Cardiac muscle cell (in vitro differentiated cells and primary cell): Measurements from ENCODE around the gene KMT2C. TPM values are rescaled to one million over a fixed set of nuclear protein-coding genes. Genes with fewer than 3 reads are reported as not detected.
"Not testable (repeated sequence)": the region's sequence is repeated elsewhere in the genome, so short reads cannot be mapped to it uniquely, and the experiment has no call there.

Experiments
- DNase-seq, 2 donors: peaks; one replicate each; pipeline versions ENCODE4 v3.0.0 to v3.0.0-alpha.2; 2010 to 2017; ENCODE audit warnings: low read depth in 1 of 2, low spot score in 1 of 2
- H3K27ac ChIP-seq: fragments of 200-600 bp; sonication (generic); 2 replicates; pipeline ENCODE4 v1.5.1; 2016
- H3K27me3 ChIP-seq: fragments of 200-600 bp; sonication (generic); 2 replicates; pipeline ENCODE4 v1.6.0; 2016; ENCODE audit warnings: control low read depth
- H3K36me3 ChIP-seq: fragments of 200-600 bp; sonication (generic); 2 replicates; pipeline ENCODE4 v1.5.1; 2016; ENCODE audit warnings: control low read depth
- H3K4me1 ChIP-seq: fragments of 200-600 bp; sonication (generic); 2 replicates; pipeline ENCODE4 v1.8.1; 2017; ENCODE audit warnings: low read depth, mild to moderate bottlenecking, mixed run types
- H3K4me3 ChIP-seq: fragments of 200-600 bp; sonication (generic); 2 replicates; pipeline ENCODE4 v1.5.1; 2016; ENCODE audit warnings: mild to moderate bottlenecking
- H3K9me3 ChIP-seq: fragments of 200-600 bp; sonication (generic); 2 replicates; pipeline ENCODE4 v1.5.1; 2017; ENCODE audit warnings: low read depth, mild to moderate bottlenecking, control low read depth
- CTCF ChIP-seq: IDR thresholded peaks from 2 replicates; pipeline ENCODE4 v1.5.1; 2012; ENCODE audit warnings: low read depth, mild to moderate bottlenecking, low read length
- polyA plus RNA-seq: library from polyadenylated mRNA; unstranded; fragments of >200 nt; fragmentation: Nextera tagmentation; extraction: Ambion mirVana; gene quantifications from 2 replicates; pipeline ENCODE4 v1.2.1, GENCODE V29; 2016
- total RNA-seq: library from RNA; depleted of rRNA; stranded (reverse); fragments of >200 nt; gene quantifications from 2 replicates; pipeline ENCODE4 v1.2.3, GENCODE V29; 2016

Gene KMT2C
- total and polyA plus RNA-seq, 2 experiments from 2014 or later, result 22.8 to 37.3 TPM

GRCh38 chr7:152464312-152465118 is 28.7 kb upstream of the KMT2C start:
- H3K27ac ChIP-seq, result peak overlapping the region; percentile 100
- no peaks in the 10 kb centered on the region for H3K36me3 ChIP-seq

GRCh38 chr7:152463709-152464311 is 28.0 kb upstream of the KMT2C start:
- H3K4me3 ChIP-seq, result peak overlapping the region; percentile 88
- H3K27ac ChIP-seq, result peak overlapping the region; percentile 100
- DNase-seq, result peak; percentile 100
- no peaks in the 10 kb centered on the region for H3K27me3 ChIP-seq
- no peaks in the 10 kb centered on the region for H3K9me3 ChIP-seq
- TF ChIP-seq CTCF, result no peak
- H3K36me3 ChIP-seq, result no peaks in the 10 kb centered on the region
- peaks cover 11% of the 10 kb centered on the region for H3K4me1 ChIP-seq

More at GRCh38 chr7:152464312-152465118, 28.7 kb upstream of the KMT2C start:
- no peak for TF ChIP-seq CTCF
- Histone ChIP-seq H3K9me3 (no peaks in the 10 kb centered on the region), H3K4me1 (peaks cover 11% of the 10 kb centered on the region), H3K27me3 (no peaks in the 10 kb centered on the region), H3K4me3 (peak overlapping the region; percentile 88)
- peak; percentile 81 to 91 for DNase-seq

- peak; percentile 72 to 76 for DNase-seq
- H3K27me3 ChIP-seq, result no peaks in the 10 kb centered on the region
- TF ChIP-seq CTCF, result no peak
These were observed 27.3 kb upstream of the KMT2C start for GRCh38 chr7:152462995-152463708.

GRCh38 chr7:152459724-152460251 is 24.0 kb upstream of the KMT2C start:
- Histone ChIP-seq H3K4me1 (peaks cover 6% of the 10 kb centered on the region), H3K36me3 (no peaks in the 10 kb centered on the region), H3K27me3 (no peaks in the 10 kb centered on the region), H3K4me3 (no peak overlapping the region), H3K9me3 (no peaks in the 10 kb centered on the region), H3K27ac (peak overlapping the region; percentile 10)
- no peak for TF ChIP-seq CTCF
- DNase-seq, result peak in 1 of 2 donors; percentile 37

More at GRCh38 chr7:152462995-152463708, 27.3 kb upstream of the KMT2C start:
- peaks cover 11% of the 10 kb centered on the region for H3K4me1 ChIP-seq
- peak overlapping the region; percentile 93 for H3K27ac ChIP-seq
- no peaks in the 10 kb centered on the region for H3K36me3 ChIP-seq
- H3K9me3 ChIP-seq, result no peaks in the 10 kb centered on the region
- H3K4me3 ChIP-seq, result peak overlapping the region; percentile 74

GRCh38 chr7:152451356-152451755 is 15.6 kb upstream of the KMT2C start:
- no peak for TF ChIP-seq CTCF
- Histone ChIP-seq H3K4me1 (no peaks in the 10 kb centered on the region), H3K4me3 (no peak overlapping the region), H3K36me3 (no peaks in the 10 kb centered on the region), H3K27me3 (no peaks in the 10 kb centered on the region), H3K27ac (no peak overlapping the region), H3K9me3 (no peaks in the 10 kb centered on the region)
- no peak for DNase-seq

- H3K9me3 ChIP-seq, DNase-seq, H3K4me1 ChIP-seq, H3K4me3 ChIP-seq, H3K36me3 ChIP-seq, H3K27me3 ChIP-seq, H3K27ac ChIP-seq: not testable (repeated sequence)
These were observed 9.7 kb upstream of the KMT2C start for GRCh38 chr7:152445386-152446008.
